ENCODE measurements around the gene GNAL.

DNA sequence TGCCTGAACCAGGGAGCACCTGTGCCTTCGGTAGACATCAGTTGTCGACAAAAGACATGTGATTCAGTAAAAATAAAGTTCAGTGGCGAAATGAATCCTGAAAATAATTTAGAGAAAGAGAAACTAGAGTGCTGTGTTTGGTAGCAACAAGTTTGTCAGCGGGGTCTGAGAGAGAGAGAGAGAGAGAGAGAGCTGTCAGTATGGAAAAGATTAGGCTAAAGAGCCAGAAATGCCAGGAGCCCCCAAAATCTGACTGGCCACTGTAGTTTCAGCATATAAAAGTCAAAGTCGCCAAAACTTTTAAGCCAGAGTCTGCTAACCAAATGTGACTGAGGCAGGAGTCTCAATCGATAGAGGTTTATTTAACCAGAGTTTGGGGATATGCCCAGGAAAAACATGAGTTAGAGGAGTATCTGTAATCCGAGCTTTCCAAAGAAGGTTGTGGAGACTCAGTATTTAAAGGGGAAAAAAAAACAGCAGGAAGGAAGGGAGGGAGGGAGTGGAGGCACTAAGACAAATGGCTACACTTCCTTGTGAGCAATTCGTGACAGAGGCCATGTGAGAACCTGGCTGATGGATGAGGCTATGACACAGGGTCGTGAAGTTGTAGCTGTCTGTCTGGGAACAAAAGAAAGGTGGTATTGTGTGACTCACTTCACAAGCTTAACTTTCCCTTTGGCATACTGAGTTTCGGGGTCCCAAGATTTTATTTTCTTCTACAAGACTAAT lies 20.5 kb upstream of the GNAL start:
- TF ChIP-seq POLR2A (IDR thresholded peaks at IDR 0.05): no peak
- TF ChIP-seq, protein P1, sequence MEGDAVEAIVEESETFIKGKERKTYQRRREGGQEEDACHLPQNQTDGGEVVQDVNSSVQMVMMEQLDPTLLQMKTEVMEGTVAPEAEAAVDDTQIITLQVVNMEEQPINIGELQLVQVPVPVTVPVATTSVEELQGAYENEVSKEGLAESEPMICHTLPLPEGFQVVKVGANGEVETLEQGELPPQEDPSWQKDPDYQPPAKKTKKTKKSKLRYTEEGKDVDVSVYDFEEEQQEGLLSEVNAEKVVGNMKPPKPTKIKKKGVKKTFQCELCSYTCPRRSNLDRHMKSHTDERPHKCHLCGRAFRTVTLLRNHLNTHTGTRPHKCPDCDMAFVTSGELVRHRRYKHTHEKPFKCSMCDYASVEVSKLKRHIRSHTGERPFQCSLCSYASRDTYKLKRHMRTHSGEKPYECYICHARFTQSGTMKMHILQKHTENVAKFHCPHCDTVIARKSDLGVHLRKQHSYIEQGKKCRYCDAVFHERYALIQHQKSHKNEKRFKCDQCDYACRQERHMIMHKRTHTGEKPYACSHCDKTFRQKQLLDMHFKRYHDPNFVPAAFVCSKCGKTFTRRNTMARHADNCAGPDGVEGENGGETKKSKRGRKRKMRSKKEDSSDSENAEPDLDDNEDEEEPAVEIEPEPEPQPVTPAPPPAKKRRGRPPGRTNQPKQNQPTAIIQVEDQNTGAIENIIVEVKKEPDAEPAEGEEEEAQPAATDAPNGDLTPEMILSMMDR (IDR thresholded peaks at IDR 0.05): no peak
- TF ChIP-seq POLR2AphosphoS5 (IDR thresholded peaks at IDR 0.05): no peak
